HG03520 (cell line): Measurements from ENCODE around the gene SNX5.
A peak's percentile ranks its signal among the peaks of the same experiment; 100 is the strongest.

ENCODE experiments used
- ATAC-seq: cut with Tn5 transposase; IDR thresholded peaks from one replicate; pipeline ENCODE4 v1.9.1; 2021; ENCODE audit warnings: mild to moderate bottlenecking, moderate library complexity; ENCODE audit not compliant: unreplicated experiment

Gene SNX5

GRCh38 chr20:17941826-17942196 lies 26.8 kb downstream of the SNX5 start:
- no peak for ATAC-seq

- ATAC-seq, result no peak
Measured at GRCh38 chr20:17941087-17941825, 27.3 kb downstream of the SNX5 start.

GRCh38 chr20:17940224-17940971 lies 28.2 kb downstream of the SNX5 start:
- ATAC-seq, result no peak

- ATAC-seq, result no peak
Measured at GRCh38 chr20:17939622-17940223, 28.9 kb downstream of the SNX5 start.

- peak; percentile 73 for ATAC-seq
Measured at GRCh38 chr20:17938871-17939619, 29.5 kb downstream of the SNX5 start.

- no peak for ATAC-seq
Measured at GRCh38 chr20:17936761-17937732, 31.5 kb downstream of the SNX5 start.

GRCh38 chr20:17936286-17936760 lies 32.3 kb downstream of the SNX5 start:
- no peak for ATAC-seq

- ATAC-seq, result no peak
Measured at GRCh38 chr20:17935761-17936160, 32.8 kb downstream of the SNX5 start.

GRCh38 chr20:17935186-17935585 lies 33.4 kb downstream of the SNX5 start:
- no peak for ATAC-seq

- ATAC-seq, result no peak
Measured at GRCh38 chr20:17934141-17934862, 34.3 kb downstream of the SNX5 start.

- ATAC-seq, result no peak
Measured at GRCh38 chr20:17933711-17934110, 34.9 kb downstream of the SNX5 start.

GRCh38 chr20:17933121-17933520 lies 35.5 kb downstream of the SNX5 start:
- ATAC-seq, result no peak

- no peak for ATAC-seq
Measured at GRCh38 chr20:17932396-17932795, 36.2 kb downstream of the SNX5 start.

GRCh38 chr20:17931513-17931912 lies 37.1 kb downstream of the SNX5 start:
- no peak for ATAC-seq

- ATAC-seq, result no peak
Measured at GRCh38 chr20:17928633-17929311, 39.8 kb downstream of the SNX5 start.

- no peak for ATAC-seq
Measured at GRCh38 chr20:17928211-17928611, 40.4 kb downstream of the SNX5 start.

GRCh38 chr20:17925940-17926300 lies 42.7 kb downstream of the SNX5 start:
- ATAC-seq, result no peak

GRCh38 chr20:17925141-17925939 lies 43.3 kb downstream of the SNX5 start:
- no peak for ATAC-seq
